Gastrocnemius medialis (tissue), 4 donors: Measurements from ENCODE around the gene SPRR2G. TPM values are rescaled to one million over a fixed set of nuclear protein-coding genes. Genes with fewer than 3 reads are reported as not detected.

Source experiments
- ATAC-seq, 2 donors: fragments of 150-250 bp; one replicate each; pipeline ENCODE4 v1.9.1; 2016
- DNase-seq, 2 donors: peaks; one replicate each; pipeline ENCODE4 v3.0.0-alpha.2; 2019
- H3K27ac ChIP-seq, 4 donors: fragments of 200-600 bp; sonication (generic); 1 replicate in 1 of 4; 2 replicates in 3 of 4; pipeline ENCODE4 v1.5.1; 2016 to 2018; ENCODE audit warnings: mild to moderate bottlenecking in 2 of 4, moderate library complexity in 1 of 4
- H3K27me3 ChIP-seq, 3 donors: fragments of 200-600 bp; sonication (generic) in 2 of 3; 1 replicate in 1 of 3; 2 replicates in 2 of 3; pipeline versions ENCODE4 v1.5.1 to v1.6.0; 2016 to 2019; ENCODE audit warnings: mild to moderate bottlenecking in 1 of 3, moderate library complexity in 1 of 3
- H3K36me3 ChIP-seq, 2 donors: fragments of 200-600 bp; sonication (generic) in 1 of 2; one replicate each; pipeline ENCODE4 v1.5.1; 2017 to 2018
- H3K4me1 ChIP-seq, 2 donors: fragments of 200-600 bp; sonication (generic) in 1 of 2; one replicate each; pipeline ENCODE4 v1.5.1; 2016 to 2017; ENCODE audit warnings: mild to moderate bottlenecking in 2 of 2
- H3K4me3 ChIP-seq, 4 donors: fragments of 200-600 bp; sonication (generic) in 3 of 4; 1 replicate in 1 of 4; 2 replicates in 3 of 4; pipeline ENCODE4 v1.5.1; 2016 to 2019; ENCODE audit warnings: mild to moderate bottlenecking in 2 of 4
- H3K9me3 ChIP-seq, 3 donors: fragments of 200-600 bp; sonication (generic) in 2 of 3; 1 replicate in 1 of 3; 2 replicates in 2 of 3; pipeline ENCODE4 v1.5.1; 2016 to 2019
- POLR2A ChIP-seq, 2 donors: fragments of 450-650 bp; IDR thresholded peaks; one replicate each; pipeline ENCODE4 v1.6.1; 2017; ENCODE audit warnings: antibody characterized with exemption in 2 of 2, mild to moderate bottlenecking in 2 of 2, moderate library complexity in 2 of 2
- in situ Hi-C, 4 donors: fragments of 200-750 bp; cut with MboI; loops; one replicate each; pipeline versions ENCODE4 v1.15.0 to v1.8.0; 2017; ENCODE audit warnings: low sequenced_read_pairs in 4 of 4
- intact Hi-C: fragments of 100-400 bp; cut with DNase I; formaldehyde crosslinking; loops from one replicate; pipeline ENCODE4 v1.15.1; 2023; ENCODE audit warnings: low total_unique reads
- total RNA-seq, 4 donors: library from RNA; depleted of rRNA; stranded (reverse); fragments of >200 nt; gene quantifications; one replicate each; pipeline versions ENCODE4 v1.1.0 to v1.2.3, GENCODE V29; 2016
- TF ChIP-seq, protein P1 (sequence below), 5 experiments: fragments of 450-650 bp in 3 of 5; fragments of 200-600 bp in 2 of 5; sonication (generic) in 2 of 5; IDR thresholded peaks in 4 of 5; conservative IDR thresholded peaks in 1 of 5; 1 replicate in 4 of 5; 2 replicates in 1 of 5; pipeline ENCODE4 v1.5.1; 2016 to 2019; ENCODE audit warnings: antibody characterized with exemption in 5 of 5, mild to moderate bottlenecking in 3 of 5, moderate library complexity in 3 of 5

The SPRR2G gene
- total RNA-seq, 4 donors from 2014 or later: not detected

DNA sequence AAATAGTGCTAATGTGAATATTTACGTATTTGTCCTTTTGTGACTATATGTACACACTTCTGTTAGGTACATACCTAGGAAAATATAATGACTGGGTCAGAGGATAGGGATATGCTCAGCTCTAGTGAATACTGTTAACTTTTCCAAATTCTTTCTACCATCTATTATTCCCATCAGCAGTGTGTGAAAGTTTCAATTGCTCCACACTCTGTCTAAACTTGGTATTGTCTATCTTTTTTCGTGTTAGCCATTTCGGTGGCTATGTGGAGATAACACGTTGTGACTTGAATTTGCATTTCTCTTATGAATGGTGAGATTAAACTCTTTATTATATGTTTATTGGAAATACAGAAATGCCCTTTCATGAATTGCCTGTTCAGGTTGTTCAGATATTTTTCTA lies 29.9 kb upstream of the SPRR2G start:
- TF ChIP-seq POLR2A (IDR thresholded peaks at IDR 0.05): no peak
- TF ChIP-seq, protein P1, sequence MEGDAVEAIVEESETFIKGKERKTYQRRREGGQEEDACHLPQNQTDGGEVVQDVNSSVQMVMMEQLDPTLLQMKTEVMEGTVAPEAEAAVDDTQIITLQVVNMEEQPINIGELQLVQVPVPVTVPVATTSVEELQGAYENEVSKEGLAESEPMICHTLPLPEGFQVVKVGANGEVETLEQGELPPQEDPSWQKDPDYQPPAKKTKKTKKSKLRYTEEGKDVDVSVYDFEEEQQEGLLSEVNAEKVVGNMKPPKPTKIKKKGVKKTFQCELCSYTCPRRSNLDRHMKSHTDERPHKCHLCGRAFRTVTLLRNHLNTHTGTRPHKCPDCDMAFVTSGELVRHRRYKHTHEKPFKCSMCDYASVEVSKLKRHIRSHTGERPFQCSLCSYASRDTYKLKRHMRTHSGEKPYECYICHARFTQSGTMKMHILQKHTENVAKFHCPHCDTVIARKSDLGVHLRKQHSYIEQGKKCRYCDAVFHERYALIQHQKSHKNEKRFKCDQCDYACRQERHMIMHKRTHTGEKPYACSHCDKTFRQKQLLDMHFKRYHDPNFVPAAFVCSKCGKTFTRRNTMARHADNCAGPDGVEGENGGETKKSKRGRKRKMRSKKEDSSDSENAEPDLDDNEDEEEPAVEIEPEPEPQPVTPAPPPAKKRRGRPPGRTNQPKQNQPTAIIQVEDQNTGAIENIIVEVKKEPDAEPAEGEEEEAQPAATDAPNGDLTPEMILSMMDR (IDR thresholded peaks at IDR 0.05 in 4 of 5, conservative IDR thresholded peaks at IDR 0.05 in 1 of 5): no peak
- DNase-seq: no peak
- intact Hi-C loops: no loop called here
- no peak for ATAC-seq
- H3K4me1 ChIP-seq: no peaks in the 10 kb centered on the region
- no peaks in the 10 kb centered on the region for H3K36me3 ChIP-seq
- in situ Hi-C loops: no loop called here
- no peaks in the 10 kb centered on the region for H3K27me3 ChIP-seq
- no peaks in the 10 kb centered on the region for H3K9me3 ChIP-seq
- no peak overlapping the region for H3K27ac ChIP-seq
- H3K4me3 ChIP-seq: no peak overlapping the region

DNA sequence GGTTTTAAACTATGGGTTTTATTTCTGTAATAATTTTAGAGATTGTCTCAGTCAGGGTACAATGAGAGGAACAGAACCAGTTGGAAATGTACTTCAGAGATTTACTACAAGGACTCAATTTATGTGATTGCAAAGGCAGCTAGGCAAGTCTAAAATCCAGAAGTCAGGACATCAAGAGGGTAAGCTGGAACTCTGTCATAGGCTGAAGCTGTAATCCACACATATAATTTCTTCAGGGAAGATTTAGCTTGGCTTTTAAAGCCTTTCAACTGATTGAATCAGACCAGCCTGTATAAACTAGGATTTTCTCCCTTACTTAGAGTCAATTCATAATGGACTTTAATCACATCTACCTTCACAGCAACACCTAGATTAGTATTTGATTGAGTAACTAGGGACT lies 28.2 kb upstream of the SPRR2G start:
- no peak overlapping the region for H3K27ac ChIP-seq
- in situ Hi-C loops: no loop called here
- ATAC-seq: no peak
- no peaks in the 10 kb centered on the region for H3K36me3 ChIP-seq
- no peaks in the 10 kb centered on the region for H3K4me1 ChIP-seq
- no peak for TF ChIP-seq POLR2A (IDR thresholded peaks at IDR 0.05)
- TF ChIP-seq, protein P1 (IDR thresholded peaks at IDR 0.05 in 4 of 5, conservative IDR thresholded peaks at IDR 0.05 in 1 of 5): no peak
- DNase-seq: no peak
- no peaks in the 10 kb centered on the region for H3K9me3 ChIP-seq
- no peak overlapping the region for H3K4me3 ChIP-seq
- no peaks in the 10 kb centered on the region for H3K27me3 ChIP-seq
- intact Hi-C loops: no loop called here

DNA sequence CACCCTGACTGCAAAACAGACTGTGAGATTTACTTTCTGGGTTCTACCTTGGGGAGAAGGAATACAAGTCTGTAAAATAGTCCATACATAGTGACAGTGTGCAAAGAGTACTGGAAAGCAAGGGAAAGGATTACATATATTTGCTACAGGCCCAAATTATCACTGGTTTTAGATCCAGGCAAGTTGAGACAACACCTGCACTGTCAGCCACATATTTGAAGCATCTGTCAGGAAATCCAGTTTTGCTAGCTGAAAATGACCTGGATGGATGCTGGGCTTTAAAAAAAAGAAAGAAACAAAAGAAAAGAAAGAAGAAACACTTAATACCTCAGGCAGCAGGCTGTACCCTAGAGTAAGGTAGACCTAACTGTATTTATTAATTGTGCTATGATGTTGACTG lies 23.9 kb upstream of the SPRR2G start:
- TF ChIP-seq, protein P1 (IDR thresholded peaks at IDR 0.05 in 4 of 5, conservative IDR thresholded peaks at IDR 0.05 in 1 of 5): no peak
- TF ChIP-seq POLR2A (IDR thresholded peaks at IDR 0.05): no peak
- no peak overlapping the region for H3K4me3 ChIP-seq
- in situ Hi-C loops: no loop called here
- ATAC-seq (no peak), DNase-seq (no peak)
- intact Hi-C loops: no loop called here
- no peaks in the 10 kb centered on the region for H3K4me1 ChIP-seq
- H3K9me3 ChIP-seq: no peaks in the 10 kb centered on the region
- H3K36me3 ChIP-seq: no peaks in the 10 kb centered on the region
- H3K27ac ChIP-seq: no peak overlapping the region
- H3K27me3 ChIP-seq: no peaks in the 10 kb centered on the region

DNA sequence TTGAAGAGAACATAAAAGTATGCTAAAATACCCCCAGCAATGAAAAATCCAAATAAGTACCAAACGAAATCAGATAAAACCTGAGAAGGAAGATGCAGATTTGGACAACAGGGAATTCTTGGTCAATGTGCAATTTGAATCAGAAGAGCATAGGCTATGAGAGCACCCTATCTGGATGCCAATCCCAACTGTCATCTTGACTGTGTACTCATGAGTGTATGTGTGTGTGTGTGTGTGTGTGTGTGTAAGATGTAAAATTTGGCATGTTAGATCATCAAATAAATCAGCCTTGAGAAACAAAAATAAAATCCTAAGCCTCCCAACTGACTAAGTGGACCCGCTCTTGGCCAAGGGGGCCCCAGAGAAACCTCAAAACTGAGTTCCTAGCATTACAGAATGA lies 18.0 kb upstream of the SPRR2G start:
- in situ Hi-C loops (no loop called here), intact Hi-C loops (no loop called here)
- no peak for TF ChIP-seq POLR2A (IDR thresholded peaks at IDR 0.05)
- TF ChIP-seq, protein P1 (IDR thresholded peaks at IDR 0.05 in 4 of 5, conservative IDR thresholded peaks at IDR 0.05 in 1 of 5): no peak
- ATAC-seq (no peak), DNase-seq (no peak)
- Histone ChIP-seq H3K4me1 (no peaks in the 10 kb centered on the region), H3K36me3 (no peaks in the 10 kb centered on the region), H3K27ac (no peak overlapping the region), H3K27me3 (no peaks in the 10 kb centered on the region), H3K9me3 (no peaks in the 10 kb centered on the region), H3K4me3 (no peak overlapping the region)

DNA sequence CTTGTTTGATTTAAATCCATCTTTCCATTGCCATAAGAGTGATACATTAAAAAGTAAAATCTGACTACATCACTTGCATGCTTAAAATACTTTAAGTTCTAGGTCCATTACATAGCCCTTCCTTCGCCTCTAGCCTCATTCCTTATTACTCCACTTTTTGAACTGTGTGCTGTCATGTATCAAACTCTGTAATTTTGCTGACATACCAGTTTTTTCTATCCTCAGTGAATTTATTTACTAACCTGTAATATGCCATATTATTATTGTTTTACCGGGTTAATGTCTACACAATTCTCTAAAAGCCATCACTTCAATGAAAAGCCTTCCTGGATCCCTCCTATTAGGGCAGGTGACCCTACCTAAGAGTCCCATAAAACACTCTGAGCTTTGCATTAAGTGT lies 4.9 kb upstream of the SPRR2G start:
- Histone ChIP-seq H3K27me3 (no peaks in the 10 kb centered on the region), H3K27ac (no peak overlapping the region), H3K36me3 (no peaks in the 10 kb centered on the region), H3K4me1 (no peaks in the 10 kb centered on the region), H3K4me3 (no peak overlapping the region), H3K9me3 (no peaks in the 10 kb centered on the region)
- no peak for ATAC-seq
- TF ChIP-seq, protein P1 (IDR thresholded peaks at IDR 0.05 in 4 of 5, conservative IDR thresholded peaks at IDR 0.05 in 1 of 5): no peak
- TF ChIP-seq POLR2A (IDR thresholded peaks at IDR 0.05): no peak
- intact Hi-C loops (no loop called here), in situ Hi-C loops (no loop called here)
- DNase-seq: no peak
